Measurements from ENCODE around the gene ZNF766.

DNA sequence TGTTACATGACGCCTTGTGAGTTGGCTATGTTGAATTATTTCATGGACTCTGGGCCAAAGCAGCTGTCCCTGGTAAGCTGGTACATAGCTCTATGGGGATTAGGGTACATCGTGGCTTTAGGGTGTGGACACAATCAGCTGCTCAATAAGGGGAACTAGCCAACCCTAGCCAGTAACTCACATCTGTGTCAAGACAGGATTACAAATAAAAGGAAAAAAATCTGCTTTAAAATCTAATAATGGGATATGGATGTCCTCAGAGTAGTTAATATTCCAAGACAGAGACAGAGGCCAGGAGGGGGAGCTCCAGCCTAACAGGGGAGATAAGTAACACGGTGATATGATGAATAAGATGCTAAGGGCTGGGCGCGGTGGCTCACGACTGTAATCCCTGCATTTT lies 21.1 kb upstream of the ZNF766 start:
- TF ChIP-seq EZH2 (IDR thresholded peaks at IDR 0.05; ENCODE audit: insufficient read depth, poor library complexity, severe bottlenecking) (no peak), EZH2phosphoT487 (IDR thresholded peaks at IDR 0.05; ENCODE audit: insufficient read depth, low read depth) (no peak)

Data from GM23248 (cell line).